Rectal smooth muscle tissue (tissue), 1 donor: ENCODE data around the gene TXK.
"Not testable (repeated sequence)": the region's sequence is repeated elsewhere in the genome, so short reads cannot be mapped to it uniquely, and the experiment has no call there.

ENCODE experiments used
- H3K27ac ChIP-seq: one replicate; pipeline ENCODE4 v1.7.0; 2013; ENCODE audit warnings: low read depth, low read length, inconsistent platforms
- H3K27me3 ChIP-seq: one replicate; pipeline ENCODE4 v1.7.0; 2013; ENCODE audit warnings: low read length; ENCODE audit not compliant: control insufficient read depth, insufficient read depth
- H3K36me3 ChIP-seq: one replicate; pipeline ENCODE4 v1.7.0; 2013; ENCODE audit warnings: low read length; ENCODE audit not compliant: control insufficient read depth, insufficient read depth
- H3K4me1 ChIP-seq: one replicate; pipeline ENCODE4 v1.7.0; 2013; ENCODE audit warnings: low read length; ENCODE audit not compliant: control insufficient read depth, insufficient read depth
- H3K4me3 ChIP-seq: one replicate; pipeline ENCODE4 v1.7.0; 2013; ENCODE audit warnings: low read length
- H3K9ac ChIP-seq: one replicate; pipeline ENCODE4 v1.7.0; 2013; ENCODE audit warnings: low read length

The TXK gene

DNA sequence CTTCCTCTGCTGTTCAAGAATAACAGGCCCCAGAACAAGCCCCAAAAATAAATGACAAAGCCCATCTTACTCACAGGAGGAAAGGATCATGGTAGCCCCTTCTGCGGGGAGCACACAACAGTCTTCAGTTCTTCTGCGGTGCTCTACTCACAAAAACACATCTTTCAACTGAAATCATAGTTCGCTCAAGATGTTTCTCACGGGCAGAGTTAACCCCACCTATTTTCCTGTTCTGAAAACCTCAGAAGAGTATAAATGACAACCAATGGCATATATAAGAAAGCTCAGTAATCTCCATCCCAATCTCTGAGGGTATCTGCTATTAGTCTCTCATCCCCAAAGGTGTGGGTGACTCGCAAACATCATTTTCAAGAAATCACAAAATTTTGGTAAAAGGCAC, at the start of gene TXK:
TSS of gene TXK (minus strand) at position 170 of the 400 bp plus-strand sequence. CDS start at position 90, 80 bp downstream.
- Histone ChIP-seq H3K4me3 (no peak within 1 kb of the TSS), H3K36me3 (no peaks in the 10 kb centered on the region), H3K9ac (no peak within 1 kb of the TSS), H3K27me3 (no peaks in the 10 kb centered on the region), H3K4me1 (no peaks in the 10 kb centered on the region), H3K27ac (no peak within 1 kb of the TSS)

DNA sequence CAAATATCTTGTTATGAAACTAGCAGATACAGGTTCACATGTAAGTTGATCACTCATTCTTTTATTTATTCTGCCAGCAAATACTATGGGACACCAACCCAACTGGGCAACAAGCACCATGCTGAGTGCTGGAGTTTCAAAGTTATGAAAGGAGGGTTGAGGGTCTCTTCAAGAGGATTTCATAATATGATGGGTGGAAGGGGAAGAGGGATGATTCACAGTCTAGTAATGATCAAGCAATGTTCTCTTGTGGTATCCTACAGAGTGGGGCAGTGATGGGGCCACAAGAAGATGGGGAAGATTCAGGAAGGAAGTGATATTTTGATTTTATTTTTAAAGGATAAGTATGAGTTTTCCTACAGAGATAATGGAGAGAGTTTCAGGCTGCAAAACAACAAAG, 46.2 kb upstream of the TXK start:
- Histone ChIP-seq H3K27ac (no peak overlapping the region), H3K9ac (no peak overlapping the region), H3K36me3 (no peaks in the 10 kb centered on the region), H3K27me3 (no peaks in the 10 kb centered on the region), H3K4me3 (no peak overlapping the region), H3K4me1 (no peaks in the 10 kb centered on the region)

DNA sequence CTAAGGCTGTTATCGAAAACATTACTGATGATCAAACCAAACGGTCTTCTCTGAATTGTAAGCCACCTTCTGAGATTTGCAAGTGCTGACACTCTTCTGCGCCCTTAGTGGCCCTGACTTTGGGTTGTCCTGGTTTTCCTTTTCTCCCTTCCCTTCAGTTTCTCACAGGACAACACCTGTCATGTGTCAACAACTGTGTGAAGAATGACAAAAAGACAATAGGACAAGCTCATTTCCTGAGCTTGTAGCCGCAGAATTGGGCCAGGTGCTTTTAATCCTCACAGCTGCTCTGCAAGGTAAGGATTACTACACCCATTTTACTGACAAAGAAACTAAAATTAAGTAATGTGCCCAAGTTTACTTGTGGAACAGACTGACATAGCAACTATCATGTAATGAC, 44.9 kb upstream of the TXK start:
- Histone ChIP-seq H3K36me3 (no peaks in the 10 kb centered on the region), H3K27ac (no peak overlapping the region), H3K9ac (no peak overlapping the region), H3K4me3 (no peak overlapping the region), H3K27me3 (no peaks in the 10 kb centered on the region), H3K4me1 (no peaks in the 10 kb centered on the region)

- Histone ChIP-seq H3K36me3 (no peaks in the 10 kb centered on the region), H3K4me3 (no peak overlapping the region), H3K27me3 (no peaks in the 10 kb centered on the region), H3K27ac (no peak overlapping the region), H3K4me1 (no peaks in the 10 kb centered on the region), H3K9ac (no peak overlapping the region)
These were observed 41.8 kb upstream of the TXK start for GRCh38 chr4:48175806-48176205.

DNA sequence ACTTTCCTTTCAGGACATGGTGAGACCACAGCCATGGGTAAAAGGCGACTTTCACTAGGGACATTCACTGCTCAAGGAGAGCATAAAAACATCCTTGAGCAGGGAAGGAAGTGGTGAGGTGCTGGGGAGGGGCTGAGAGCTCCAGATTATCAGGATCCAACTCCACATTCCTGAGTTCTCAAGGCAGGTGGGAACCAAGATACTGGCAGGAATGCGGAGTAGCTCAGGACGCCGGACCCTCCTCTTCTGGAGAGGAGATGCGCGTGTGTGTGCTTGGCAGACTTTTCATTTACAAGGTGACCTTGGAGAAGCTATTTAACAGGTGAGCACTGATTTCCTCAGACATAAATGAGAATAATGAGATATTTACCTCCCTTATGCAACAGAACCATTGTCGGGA, 41.3 kb upstream of the TXK start:
- Histone ChIP-seq H3K27ac (no peak overlapping the region), H3K4me1 (no peaks in the 10 kb centered on the region), H3K27me3 (no peaks in the 10 kb centered on the region), H3K9ac (no peak overlapping the region), H3K4me3 (no peak overlapping the region), H3K36me3 (no peaks in the 10 kb centered on the region)

DNA sequence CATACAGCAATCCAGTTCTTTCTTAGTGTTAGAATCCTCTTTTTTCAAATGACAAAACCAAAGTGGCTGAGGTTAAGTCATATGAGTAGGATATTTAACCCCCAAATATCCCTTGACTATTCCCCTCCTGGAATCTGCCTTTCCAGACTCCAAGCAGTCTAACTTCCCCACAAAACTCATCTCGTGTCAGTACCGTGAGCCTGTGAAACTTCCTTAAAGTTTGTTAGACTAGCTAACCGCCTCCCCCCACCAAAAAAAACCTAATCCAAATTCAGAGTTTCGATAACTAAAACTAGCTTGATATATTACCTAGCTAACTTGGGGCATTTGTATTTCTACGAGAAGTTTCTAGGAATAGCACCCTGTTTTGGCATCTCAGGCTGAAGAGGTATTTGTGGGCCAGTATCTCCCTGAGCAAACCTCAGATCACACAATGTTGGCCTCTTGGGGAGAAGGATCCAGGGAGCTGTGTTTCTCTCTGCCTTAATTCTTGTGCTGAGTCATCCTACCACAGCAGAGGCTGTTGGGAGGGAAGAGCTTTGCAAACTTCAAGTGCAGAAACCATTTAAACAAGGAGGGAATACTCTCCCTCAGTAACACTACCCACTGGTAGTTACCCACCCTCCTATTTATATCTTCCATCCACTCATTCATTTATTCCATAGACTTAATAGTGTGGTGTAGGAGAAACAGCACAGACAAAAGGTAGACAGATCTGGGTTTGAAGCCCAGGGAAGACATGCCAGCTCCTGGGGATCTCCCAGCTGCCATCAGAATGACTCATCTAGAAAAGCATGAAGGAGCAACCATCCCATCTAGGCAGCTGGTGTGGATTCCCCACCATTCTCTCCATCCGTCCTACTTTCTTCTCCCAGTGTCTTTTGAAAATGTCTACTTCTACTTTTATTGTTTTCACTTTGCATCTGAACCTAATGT, 39.3 kb upstream of the TXK start:
- H3K4me1 ChIP-seq = no peaks in the 10 kb centered on the region
- no peaks in the 10 kb centered on the region for H3K36me3 ChIP-seq
- no peaks in the 10 kb centered on the region for H3K27me3 ChIP-seq
- no peak overlapping the region for H3K4me3 ChIP-seq
- no peak overlapping the region for H3K9ac ChIP-seq
- no peak overlapping the region for H3K27ac ChIP-seq

- Histone ChIP-seq H3K27ac (no peak overlapping the region), H3K4me3 (no peak overlapping the region)
These were observed 38.6 kb upstream of the TXK start for GRCh38 chr4:48172651-48173050.

DNA sequence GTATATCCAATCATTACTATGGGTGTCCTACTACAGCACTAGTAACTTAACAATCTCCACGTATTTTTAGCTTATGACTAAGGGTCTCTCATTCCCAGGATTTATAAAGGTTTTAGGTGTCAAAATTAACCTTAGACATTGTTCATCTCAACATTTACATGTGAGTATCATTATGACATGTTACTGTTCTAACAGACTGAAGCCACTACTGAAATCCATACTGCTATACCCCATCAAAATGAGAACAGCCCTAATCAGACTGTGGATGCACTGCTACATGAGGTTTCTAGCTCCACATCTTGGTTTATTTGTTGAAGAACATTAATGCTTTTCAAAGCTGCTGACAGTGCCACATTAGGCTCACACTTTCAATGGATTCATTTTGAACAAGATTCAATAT, 35.6 kb upstream of the TXK start:
- H3K9ac ChIP-seq = no peak overlapping the region
- H3K36me3 ChIP-seq = no peaks in the 10 kb centered on the region
- no peak overlapping the region for H3K27ac ChIP-seq
- H3K4me3 ChIP-seq = no peak overlapping the region
- H3K27me3 ChIP-seq = no peaks in the 10 kb centered on the region
- no peaks in the 10 kb centered on the region for H3K4me1 ChIP-seq

More at GRCh38 chr4:48172651-48173050, 38.6 kb upstream of the TXK start:
- no peak overlapping the region for H3K9ac ChIP-seq
- H3K27me3 ChIP-seq = no peaks in the 10 kb centered on the region
- H3K4me1 ChIP-seq = no peaks in the 10 kb centered on the region
- no peaks in the 10 kb centered on the region for H3K36me3 ChIP-seq

- no peak overlapping the region for H3K9ac ChIP-seq
These were observed 33.7 kb upstream of the TXK start for GRCh38 chr4:48167538-48168263.

GRCh38 chr4:48164561-48164960, 30.5 kb upstream of the TXK start:
- H3K4me1 ChIP-seq, H3K27ac ChIP-seq, H3K36me3 ChIP-seq, H3K4me3 ChIP-seq, H3K9ac ChIP-seq, H3K27me3 ChIP-seq: not testable (repeated sequence)

More at GRCh38 chr4:48167538-48168263, 33.7 kb upstream of the TXK start:
- H3K36me3 ChIP-seq = no peaks in the 10 kb centered on the region
- H3K4me3 ChIP-seq = no peak overlapping the region
- H3K27ac ChIP-seq = no peak overlapping the region
- H3K27me3 ChIP-seq = no peaks in the 10 kb centered on the region
- no peaks in the 10 kb centered on the region for H3K4me1 ChIP-seq

DNA sequence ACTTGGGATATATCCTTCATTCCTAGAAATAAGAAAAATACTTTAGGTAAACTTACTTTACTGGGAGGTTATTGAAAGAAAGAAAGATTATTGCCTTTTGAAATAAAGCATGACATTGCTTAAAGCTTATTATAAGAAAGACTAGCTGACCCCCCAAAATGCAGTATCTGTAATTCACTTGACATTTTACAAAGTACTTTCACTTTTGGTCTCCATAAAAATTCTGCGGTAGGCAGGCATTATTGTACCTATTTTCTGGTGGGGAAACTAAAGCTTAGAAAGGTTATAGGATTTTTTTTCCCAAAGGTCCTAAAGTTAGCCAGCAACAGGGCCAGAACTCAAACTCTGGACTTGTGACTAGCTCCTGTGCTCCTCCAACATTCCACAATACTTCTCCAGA, 29.7 kb upstream of the TXK start:
- H3K4me3 ChIP-seq = no peak overlapping the region
- H3K36me3 ChIP-seq = no peaks in the 10 kb centered on the region
- no peak overlapping the region for H3K27ac ChIP-seq
- H3K9ac ChIP-seq = no peak overlapping the region
- no peaks in the 10 kb centered on the region for H3K4me1 ChIP-seq
- no peaks in the 10 kb centered on the region for H3K27me3 ChIP-seq

DNA sequence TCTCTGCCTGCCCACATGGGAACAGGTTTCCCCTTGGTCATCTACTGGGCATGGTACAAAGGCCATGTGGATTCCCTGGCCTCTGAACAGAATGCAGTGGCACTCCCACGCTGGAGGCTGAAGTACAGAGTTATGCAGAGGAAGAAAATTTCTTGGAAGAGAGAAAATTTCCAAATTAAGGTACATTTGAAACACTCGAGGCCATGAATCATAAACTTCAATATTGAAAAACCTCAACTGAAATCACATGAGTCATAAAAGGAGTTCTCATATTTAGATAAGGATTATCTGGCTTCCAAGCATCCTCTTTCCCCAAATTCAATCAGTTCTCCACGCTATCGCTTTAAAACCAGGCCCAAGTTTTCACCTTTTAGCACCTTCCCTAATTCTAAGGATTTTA, 28.1 kb upstream of the TXK start:
- Histone ChIP-seq H3K9ac (no peak overlapping the region), H3K36me3 (no peaks in the 10 kb centered on the region), H3K4me1 (no peaks in the 10 kb centered on the region), H3K4me3 (no peak overlapping the region), H3K27ac (no peak overlapping the region), H3K27me3 (no peaks in the 10 kb centered on the region)
